ENCODE results near the gene OPCML.

Gene OPCML

DNA sequence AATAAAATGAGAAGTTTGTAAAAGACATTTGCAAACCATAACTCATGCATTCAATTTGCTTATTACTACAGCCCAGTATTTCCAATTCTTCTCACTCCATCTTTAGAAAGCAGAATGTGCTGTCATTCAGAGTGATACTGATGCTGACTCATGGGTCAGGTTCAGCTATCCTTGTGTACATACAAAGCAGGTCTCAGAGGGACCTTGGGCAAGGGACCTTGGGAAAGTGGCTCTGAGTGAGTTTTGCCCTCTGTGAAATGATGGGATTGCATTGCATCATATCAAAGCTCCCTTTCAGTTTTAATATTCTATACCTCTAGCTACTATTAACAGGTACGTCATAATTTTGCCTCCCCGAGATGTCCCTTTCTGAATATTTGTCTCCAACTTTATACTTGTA, 848.7 kb downstream of the OPCML start:
- H3K4me3 ChIP-seq (ENCODE audit: low read length): no peak overlapping the region
- no peak for TF ChIP-seq ZNF274 (IDR thresholded peaks at IDR 0.05; ENCODE audit: low read depth, low read length)

- no peak overlapping the region for H3K4me3 ChIP-seq (ENCODE audit: low read length)
- no peak for TF ChIP-seq ZNF274 (IDR thresholded peaks at IDR 0.05; ENCODE audit: low read depth, low read length)
These were observed 850.3 kb downstream of the OPCML start for GRCh38 chr11:132681971-132682370.

DNA sequence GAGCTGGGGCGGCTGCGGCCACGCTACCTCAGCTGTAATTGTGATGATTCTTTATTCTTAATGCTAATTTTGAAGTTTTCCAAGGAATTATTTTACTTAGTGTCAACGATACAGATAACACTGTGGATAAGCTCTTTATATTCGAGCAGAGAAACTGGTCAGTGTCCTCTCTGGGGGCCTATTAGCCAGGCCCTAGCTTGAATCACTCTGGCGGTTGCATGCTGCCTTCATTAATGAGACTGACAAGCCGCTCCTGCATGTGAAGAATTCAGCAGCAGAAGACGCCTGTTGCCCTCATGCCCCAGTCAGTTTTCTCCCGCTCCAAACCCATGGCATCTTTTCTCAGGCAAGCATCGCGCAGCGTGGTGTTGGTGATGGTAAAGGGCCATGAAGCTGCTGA, 851.7 kb downstream of the OPCML start:
- H3K4me3 ChIP-seq (ENCODE audit: low read length): no peak overlapping the region

DNA sequence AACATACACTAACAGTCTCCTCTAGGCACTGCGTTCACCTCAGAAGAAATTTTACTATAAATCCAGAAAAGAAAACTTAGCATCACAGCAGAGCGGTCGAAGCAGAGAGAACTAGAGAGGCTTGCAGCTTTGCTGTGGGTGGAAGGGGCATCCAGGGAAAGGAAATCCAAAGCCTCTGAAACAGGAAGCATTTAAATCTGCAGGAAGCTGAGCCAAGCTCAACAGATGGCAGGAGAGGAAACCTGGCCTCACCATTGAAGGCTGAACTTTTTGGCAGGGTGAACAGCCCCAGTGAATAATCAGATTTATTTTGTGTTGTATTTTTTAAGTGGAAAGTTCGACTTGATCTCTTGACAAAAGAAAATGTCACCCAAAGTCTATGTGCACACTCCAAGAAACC, 858.1 kb downstream of the OPCML start:
- H3K4me3 ChIP-seq (ENCODE audit: low read length): no peak overlapping the region
- TF ChIP-seq ZNF274 (IDR thresholded peaks at IDR 0.05; ENCODE audit: low read depth, low read length): no peak

More for the DNA sequence above, 851.7 kb downstream of the OPCML start:
- TF ChIP-seq ZNF274 (IDR thresholded peaks at IDR 0.05; ENCODE audit: low read depth, low read length): no peak

DNA sequence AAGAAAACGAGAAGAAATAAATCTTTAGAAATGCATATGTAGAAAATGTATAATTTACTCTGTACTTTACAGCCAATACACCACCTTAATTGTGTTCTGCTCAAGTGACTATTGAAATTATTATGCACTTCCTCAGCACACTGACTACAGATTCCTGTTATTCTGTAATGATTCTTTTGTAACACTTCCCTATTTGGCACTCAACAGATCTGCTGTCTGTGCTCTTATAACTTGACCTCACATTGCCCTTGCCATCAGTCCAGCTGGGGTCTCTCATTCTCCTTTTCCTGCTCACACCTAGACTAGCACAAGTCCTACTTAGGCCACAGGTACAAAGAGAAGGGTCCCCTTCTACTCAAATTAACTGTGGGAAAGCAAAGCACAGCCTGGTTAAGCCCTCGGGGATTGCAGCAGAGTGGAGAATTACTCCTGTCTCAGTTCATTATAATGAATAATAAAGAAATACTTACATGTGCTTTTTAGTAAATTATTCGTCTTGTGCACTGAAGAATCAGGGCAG, 860.4 kb downstream of the OPCML start:
- TF ChIP-seq ZNF274 (IDR thresholded peaks at IDR 0.05; ENCODE audit: low read depth, low read length): no peak
- no peak overlapping the region for H3K4me3 ChIP-seq (ENCODE audit: low read length)

- no peak for TF ChIP-seq ZNF274 (IDR thresholded peaks at IDR 0.05; ENCODE audit: low read depth, low read length)
- H3K4me3 ChIP-seq (ENCODE audit: low read length): no peak overlapping the region
These were observed 861.2 kb downstream of the OPCML start for GRCh38 chr11:132670921-132671675.

- TF ChIP-seq ZNF274 (IDR thresholded peaks at IDR 0.05; ENCODE audit: low read depth, low read length): no peak
- H3K4me3 ChIP-seq (ENCODE audit: low read length): no peak overlapping the region
These were observed 862.4 kb downstream of the OPCML start for GRCh38 chr11:132669949-132670348.

DNA sequence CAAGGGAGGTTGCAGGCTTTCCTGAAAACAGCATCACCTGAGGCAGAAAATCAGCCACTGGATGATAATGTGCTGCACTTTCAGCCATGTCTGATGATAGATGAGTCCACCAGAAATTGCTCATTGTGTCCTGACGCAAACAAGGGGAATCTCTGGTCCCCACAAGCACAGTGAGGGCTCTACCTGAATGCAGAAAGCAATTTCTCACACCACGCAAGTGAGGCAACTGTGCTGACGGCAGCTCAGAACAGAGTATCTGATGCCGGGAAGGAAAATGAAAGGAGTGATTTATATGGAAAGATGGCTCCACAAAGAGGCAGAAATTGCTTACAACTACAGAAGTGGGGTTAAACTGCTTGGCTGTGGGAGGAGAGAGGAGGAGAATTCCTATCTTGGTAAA, 867.1 kb downstream of the OPCML start:
- TF ChIP-seq ZNF274 (IDR thresholded peaks at IDR 0.05; ENCODE audit: low read depth, low read length): no peak
- H3K4me3 ChIP-seq (ENCODE audit: low read length): no peak overlapping the region

DNA sequence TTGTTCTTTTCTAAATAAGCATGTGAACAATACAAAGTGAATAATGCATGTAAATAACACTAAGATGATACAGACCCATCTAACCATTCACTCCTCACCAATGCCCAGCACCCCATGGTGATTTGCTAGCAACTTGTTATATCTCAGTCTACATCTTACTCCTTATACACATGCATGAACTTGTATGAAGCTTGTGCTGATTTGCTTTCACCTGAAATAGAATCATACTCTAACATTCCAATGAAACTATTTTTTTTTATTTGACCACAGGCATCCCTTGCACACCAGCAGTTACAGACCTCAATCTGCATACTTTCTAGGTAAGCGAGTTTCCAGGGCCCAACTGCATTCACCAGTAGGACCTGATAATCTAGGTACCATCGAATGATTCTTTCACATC, 873.6 kb downstream of the OPCML start:
- no peak for TF ChIP-seq ZNF274 (IDR thresholded peaks at IDR 0.05; ENCODE audit: low read depth, low read length)
- no peak overlapping the region for H3K4me3 ChIP-seq (ENCODE audit: low read length)

- no peak for TF ChIP-seq ZNF274 (IDR thresholded peaks at IDR 0.05; ENCODE audit: low read depth, low read length)
- H3K4me3 ChIP-seq (ENCODE audit: low read length): no peak overlapping the region
These were observed 874.3 kb downstream of the OPCML start for GRCh38 chr11:132658004-132658403.

DNA sequence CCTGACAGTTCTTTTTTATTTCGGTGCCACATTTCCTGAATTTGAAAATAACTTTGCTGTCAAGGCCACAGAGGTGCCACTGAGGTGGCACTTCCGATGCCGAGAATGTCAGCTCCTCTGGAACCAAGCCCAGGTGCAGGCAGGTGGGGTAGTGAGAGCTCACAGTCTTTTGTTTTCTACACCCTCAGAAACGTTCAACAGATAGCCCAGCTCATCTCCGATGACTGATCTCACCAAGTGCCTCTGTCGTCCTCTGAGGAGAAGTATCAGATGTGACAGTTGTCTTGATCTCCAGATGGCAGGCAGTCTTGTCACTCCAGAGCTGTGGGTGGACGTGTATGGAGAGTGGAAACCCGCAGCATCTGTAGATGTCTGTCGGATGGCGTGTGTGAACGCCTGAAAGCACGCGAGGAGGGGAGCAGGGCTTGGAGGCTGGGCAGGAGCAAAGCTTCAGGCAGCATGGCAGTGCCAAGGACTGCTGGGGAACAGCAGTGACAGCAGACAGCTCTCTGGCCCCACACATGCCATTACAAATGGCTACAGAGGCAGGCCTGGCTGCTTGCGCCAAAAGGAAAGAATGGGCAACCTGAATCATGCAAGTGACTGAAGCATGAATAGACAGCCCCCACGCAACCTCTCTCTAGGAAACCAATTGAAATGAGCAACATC, 877.0 kb downstream of the OPCML start:
- TF ChIP-seq ZNF274 (IDR thresholded peaks at IDR 0.05; ENCODE audit: low read depth, low read length): no peak
- H3K4me3 ChIP-seq (ENCODE audit: low read length): no peak overlapping the region

DNA sequence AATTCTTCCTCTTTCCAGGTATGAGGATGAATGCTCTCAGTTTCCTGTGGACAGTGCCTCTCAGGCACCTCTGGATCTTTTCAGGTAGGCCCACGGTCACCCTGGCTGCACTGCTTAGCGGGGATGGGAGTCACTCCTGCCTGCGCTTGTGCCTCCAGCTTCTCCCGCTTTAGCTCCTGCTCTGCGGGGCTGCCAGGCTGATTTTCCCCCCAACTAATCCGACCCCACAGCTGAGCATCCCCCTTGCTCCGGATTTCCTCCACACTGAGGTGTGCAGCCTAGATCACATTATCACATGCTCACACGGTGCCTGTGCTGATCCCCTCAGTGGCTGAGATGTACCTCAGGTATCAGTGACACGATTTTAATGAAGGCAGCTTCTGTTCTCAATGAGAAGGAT, 879.1 kb downstream of the OPCML start:
- H3K4me3 ChIP-seq (ENCODE audit: low read length): no peak overlapping the region
- TF ChIP-seq ZNF274 (IDR thresholded peaks at IDR 0.05; ENCODE audit: low read depth, low read length): no peak

GRCh38 chr11:132650969-132651720, 881.2 kb downstream of the OPCML start:
- no peak for TF ChIP-seq ZNF274 (IDR thresholded peaks at IDR 0.05; ENCODE audit: low read depth, low read length)
- no peak overlapping the region for H3K4me3 ChIP-seq (ENCODE audit: low read length)

DNA sequence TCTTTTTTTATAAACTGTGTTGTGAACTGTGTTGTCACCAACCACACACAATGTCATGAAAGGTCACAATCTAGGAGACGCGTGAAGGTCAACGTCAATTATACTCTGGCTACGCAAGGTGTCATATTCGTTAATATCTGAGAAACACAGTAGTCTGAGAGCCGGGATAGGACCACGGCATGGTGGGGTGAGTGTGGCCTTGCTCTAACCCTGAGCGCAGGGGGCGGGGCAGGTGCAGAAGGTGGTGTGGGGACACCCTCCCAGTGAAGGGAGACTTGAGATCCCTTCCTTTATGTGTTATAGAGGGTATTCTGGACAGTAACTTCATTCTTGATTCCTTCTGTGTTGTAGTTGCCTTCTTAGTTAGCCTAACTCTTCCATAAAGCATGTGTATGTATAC, 883.0 kb downstream of the OPCML start:
- TF ChIP-seq ZNF274 (IDR thresholded peaks at IDR 0.05; ENCODE audit: low read depth, low read length): no peak
- H3K4me3 ChIP-seq (ENCODE audit: low read length): no peak overlapping the region
